ENCODE measurements around the gene SELENOF.

DNA sequence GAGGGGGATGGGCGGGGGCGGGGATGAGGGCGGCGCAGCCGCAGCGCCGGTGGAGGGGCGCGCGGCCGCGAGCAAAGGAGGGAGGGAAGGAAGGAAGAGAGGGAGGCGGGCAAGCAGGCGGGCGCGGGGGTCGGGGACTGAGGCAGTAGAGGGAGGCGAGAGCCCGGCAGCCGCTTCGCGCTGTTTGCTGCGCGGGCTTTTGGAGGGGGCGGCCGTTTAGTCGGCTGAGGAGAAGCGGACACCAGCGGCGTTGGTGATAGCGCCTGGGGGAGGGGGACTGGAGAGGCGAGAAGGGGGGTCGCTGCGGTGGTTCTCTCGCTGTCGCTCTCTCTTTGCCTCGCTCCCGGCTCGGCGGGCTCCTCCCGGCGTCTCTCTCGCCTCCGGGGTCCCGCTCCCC is 673 bp upstream of the SELENOF start, which contains the start of gene HS2ST1:
- TF ChIP-seq POLR2A (IDR thresholded peaks at IDR 0.05; ENCODE audit: low read length) (no peak), GATA1 (IDR thresholded peaks at IDR 0.05; ENCODE audit: low read depth, low read length) (no peak)

Data from erythroblast (primary cell).